ENCODE results near the gene COL6A1.

DNA sequence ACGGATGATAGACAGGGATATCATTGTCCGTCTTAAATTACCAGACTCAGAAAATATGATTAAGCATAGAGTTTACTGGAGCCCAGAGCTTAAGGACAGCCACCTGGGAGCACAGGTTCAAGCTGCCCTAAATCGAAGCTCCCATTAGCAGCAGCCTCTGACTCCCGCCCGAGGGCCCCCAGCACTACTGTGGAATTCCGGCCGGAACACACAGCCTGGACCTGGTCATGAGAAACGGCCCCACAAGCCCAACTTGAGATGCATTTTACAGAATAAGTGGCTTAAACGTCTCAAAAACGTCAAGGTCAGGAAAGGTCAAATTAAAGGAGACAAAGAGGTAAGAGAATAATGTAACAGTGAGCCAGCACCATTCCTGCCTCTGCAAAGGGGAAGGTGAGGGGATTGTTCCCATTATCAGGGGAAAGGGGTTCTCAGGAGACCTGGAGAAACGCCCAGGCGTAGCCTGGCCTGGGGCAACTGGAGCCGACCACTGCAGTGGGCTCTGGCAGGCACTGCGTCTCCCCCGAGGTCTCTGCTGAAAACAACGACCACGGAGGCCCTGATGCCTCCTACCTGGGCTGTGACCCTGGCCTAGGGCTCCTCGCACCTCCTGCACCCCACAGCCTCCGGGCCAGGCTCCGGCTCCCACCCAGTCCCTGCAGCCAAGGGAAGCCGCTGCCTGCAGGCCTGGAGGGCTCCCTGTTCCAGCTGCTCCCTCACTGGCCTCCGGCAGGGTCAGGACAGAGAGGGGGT lies 11.5 kb upstream of the COL6A1 start:
- TF ChIP-seq POLR2AphosphoS5 (IDR thresholded peaks at IDR 0.05; ENCODE audit: low read depth, low read length) (no peak), TAF1 (IDR thresholded peaks at IDR 0.05; ENCODE audit: borderline replicate concordance, low read depth, low read length) (no peak), POLR2A (IDR thresholded peaks at IDR 0.05; ENCODE audit: low read depth, low read length) (no peak)
